HFF-Myc (cell line): ENCODE results near the gene SPSB2.

Source experiments
- DNase-seq: peaks from one replicate; pipeline ENCODE4 v3.0.0-alpha.2; 2011; ENCODE audit warnings: low read depth; ENCODE audit errors: extremely low read depth
- H3K4me3 ChIP-seq: replicated peaks from 2 replicates; pipeline ENCODE4 v1.5.1; 2011; ENCODE audit warnings: low read depth, mild to moderate bottlenecking, control low read depth, low read length
- TF ChIP-seq, protein P1 (sequence below): IDR thresholded peaks from 2 replicates; pipeline ENCODE4 v1.5.1; 2012; ENCODE audit warnings: mild to moderate bottlenecking, low read depth, low read length, control low read depth; ENCODE audit errors: missing control alignments

Gene SPSB2

DNA sequence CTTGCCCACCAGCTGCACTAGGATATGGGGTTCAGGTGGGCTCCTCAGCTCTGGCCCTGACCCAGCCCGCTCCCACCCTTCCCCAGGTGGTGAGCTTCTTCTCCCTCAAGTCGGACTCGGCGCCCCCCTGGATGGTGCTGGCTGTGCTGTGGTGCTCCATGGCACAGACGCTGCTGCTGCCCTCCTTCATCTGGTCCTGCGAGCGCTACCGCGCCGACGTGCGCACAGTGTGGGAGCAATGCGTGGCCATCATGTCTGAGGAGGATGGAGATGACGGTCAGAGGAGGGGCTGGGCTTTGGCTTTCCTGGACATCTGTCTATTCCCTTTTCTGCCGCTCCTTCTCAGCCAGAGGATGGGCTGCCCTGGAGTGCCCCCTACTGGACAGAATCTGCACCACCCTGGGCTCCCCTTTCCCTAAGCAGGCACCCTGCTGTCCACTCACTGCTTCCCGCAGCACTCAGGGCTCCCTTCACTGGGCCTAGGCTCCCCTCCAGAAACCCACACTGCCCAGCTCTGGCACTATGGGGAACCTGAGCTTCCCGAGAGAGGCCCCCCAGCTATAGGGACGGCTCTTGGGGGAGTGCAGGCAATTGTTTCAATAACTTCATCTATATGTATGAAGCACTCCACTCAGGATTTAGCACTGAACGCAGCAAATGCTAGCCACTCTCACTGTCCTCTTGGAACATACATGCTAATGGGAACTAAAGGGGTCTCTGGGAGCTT lies 47.5 kb downstream of the SPSB2 start:
- TF ChIP-seq, protein P1, sequence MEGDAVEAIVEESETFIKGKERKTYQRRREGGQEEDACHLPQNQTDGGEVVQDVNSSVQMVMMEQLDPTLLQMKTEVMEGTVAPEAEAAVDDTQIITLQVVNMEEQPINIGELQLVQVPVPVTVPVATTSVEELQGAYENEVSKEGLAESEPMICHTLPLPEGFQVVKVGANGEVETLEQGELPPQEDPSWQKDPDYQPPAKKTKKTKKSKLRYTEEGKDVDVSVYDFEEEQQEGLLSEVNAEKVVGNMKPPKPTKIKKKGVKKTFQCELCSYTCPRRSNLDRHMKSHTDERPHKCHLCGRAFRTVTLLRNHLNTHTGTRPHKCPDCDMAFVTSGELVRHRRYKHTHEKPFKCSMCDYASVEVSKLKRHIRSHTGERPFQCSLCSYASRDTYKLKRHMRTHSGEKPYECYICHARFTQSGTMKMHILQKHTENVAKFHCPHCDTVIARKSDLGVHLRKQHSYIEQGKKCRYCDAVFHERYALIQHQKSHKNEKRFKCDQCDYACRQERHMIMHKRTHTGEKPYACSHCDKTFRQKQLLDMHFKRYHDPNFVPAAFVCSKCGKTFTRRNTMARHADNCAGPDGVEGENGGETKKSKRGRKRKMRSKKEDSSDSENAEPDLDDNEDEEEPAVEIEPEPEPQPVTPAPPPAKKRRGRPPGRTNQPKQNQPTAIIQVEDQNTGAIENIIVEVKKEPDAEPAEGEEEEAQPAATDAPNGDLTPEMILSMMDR = peak; percentile 96
- H3K4me3 ChIP-seq = peak overlapping the region; percentile 29
- peak; percentile 67 for DNase-seq

DNA sequence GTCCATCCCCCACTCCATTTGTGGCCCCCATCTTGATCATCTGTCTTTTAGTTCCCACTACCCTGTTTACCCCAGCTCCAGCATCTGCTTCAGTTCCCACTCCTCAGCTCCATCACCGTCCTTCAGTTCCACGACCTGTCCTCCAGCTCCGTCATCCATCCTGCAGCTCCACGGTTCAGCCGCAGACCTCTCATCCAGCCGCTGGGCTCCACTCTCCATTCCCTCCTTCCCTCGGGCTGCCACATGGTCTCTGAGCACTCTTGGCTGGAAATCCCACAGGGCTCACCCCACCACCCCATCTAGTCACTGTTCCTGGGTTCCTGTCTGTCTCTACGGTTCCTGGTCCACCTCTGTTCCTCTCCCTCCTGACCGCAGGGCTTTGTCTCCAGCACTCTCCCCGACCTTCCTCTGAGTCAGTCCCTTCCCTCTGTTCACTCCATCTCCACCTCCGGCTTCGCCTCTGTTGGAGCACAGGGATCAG lies 48.2 kb downstream of the SPSB2 start:
- TF ChIP-seq, protein P1 = no peak
- DNase-seq = no peak
- peak overlapping the region; percentile 29 for H3K4me3 ChIP-seq

DNA sequence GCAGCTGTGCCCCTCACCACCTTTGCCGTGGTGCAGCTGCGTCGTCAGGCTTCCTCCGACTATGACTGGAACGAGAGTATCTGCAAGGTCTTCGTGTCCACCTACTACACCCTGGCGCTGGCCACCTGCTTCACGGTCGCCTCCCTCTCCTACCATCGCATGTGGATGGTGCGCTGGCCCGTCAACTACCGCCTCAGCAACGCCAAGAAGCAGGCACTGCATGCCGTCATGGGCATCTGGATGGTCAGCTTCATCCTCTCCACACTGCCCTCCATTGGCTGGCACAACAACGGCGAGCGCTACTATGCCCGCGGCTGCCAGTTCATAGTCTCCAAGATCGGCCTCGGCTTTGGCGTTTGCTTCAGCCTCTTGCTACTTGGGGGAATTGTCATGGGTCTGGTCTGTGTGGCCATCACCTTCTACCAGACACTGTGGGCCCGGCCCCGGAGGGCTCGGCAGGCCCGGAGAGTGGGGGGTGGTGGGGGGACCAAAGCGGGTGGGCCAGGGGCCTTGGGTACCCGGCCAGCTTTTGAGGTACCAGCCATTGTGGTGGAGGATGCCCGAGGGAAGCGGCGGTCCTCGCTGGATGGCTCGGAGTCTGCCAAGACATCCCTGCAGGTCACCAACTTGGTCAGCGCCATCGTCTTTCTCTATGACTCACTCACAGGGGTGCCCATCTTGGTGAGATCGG lies 48.9 kb downstream of the SPSB2 start:
- TF ChIP-seq, protein P1 = no peak
- no peak for DNase-seq

DNA sequence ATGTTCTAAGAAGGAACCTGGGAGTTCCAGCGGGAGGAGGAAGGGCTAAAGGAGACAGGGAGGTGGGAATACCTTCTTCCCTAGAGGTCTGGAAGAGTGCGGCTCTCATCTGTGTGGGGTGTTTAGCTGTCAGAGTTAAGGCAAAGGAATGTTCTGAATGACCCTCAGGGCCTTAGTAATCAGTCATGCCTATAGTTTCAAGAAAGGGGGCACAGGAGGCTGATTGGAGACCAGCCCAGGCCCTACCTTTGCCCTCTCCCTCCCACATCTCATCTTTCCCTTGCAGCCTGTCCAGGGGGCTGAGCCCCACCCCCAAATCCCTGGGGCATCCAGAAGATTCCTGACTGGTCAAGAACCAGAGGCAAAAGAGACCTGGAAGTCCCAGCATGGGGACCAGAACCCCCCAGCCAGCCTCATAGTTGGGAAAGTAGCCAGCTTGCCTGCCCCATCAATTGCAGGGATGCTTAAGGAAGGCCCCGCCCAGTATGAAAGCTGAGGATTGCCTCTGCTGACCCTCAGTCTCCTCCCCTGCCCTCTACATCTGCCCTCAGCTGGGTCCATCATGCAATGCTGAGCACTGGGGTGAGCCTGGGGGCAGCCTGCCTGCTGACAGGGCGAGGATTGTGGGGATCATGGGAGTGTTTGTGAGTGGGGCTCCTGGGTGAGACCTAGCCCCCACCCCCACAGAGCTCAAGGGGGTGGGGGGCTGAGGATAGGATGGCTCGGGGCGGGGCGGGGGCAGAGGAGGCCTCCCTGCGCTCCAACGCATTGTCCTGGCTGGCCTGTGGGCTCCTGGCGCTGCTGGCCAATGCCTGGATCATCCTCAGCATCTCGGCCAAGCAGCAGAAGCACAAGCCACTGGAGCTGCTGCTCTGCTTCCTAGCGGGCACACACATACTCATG lies 49.7 kb downstream of the SPSB2 start:
- no peak overlapping the region for H3K4me3 ChIP-seq
- no peak for DNase-seq
- TF ChIP-seq, protein P1 = no peak

More for the DNA sequence above, 48.9 kb downstream of the SPSB2 start:
- H3K4me3 ChIP-seq = no peak overlapping the region

DNA sequence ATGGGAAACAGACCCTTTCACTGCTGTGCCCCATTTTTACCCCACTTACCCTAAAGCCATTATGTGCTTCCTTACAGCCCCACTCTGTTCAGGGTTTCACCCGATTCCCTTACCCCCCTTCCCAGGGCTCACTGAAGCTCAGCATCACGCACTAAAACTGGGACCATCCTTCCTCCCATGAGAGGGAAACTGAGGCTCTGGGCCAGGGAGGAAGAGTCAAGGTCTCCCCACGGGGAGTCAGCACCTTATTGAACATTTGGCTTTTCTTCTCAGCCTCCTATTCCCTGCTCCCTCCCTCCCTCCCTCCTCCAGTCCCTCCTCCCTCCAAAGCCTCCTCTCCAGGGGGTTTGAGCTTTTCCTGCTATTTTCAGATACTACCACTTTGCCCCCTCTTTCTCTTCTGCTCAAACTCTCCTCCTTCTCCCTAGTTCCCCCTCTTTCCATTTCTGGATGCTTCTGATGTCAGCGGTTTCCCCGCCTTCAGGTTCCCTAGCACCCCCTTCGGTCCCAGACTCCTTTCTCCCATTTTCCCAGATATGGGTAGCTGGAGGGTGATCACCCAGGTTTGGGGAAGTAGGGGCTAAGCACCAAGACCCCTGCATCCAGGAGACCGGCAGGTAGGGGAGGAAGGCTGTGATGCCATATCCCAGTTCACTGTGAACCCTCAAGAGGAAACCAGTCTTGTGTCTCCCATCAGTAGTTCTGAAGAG lies 50.5 kb downstream of the SPSB2 start:
- peak overlapping the region; percentile 43 for H3K4me3 ChIP-seq
- TF ChIP-seq, protein P1 = no peak
- DNase-seq = no peak

DNA sequence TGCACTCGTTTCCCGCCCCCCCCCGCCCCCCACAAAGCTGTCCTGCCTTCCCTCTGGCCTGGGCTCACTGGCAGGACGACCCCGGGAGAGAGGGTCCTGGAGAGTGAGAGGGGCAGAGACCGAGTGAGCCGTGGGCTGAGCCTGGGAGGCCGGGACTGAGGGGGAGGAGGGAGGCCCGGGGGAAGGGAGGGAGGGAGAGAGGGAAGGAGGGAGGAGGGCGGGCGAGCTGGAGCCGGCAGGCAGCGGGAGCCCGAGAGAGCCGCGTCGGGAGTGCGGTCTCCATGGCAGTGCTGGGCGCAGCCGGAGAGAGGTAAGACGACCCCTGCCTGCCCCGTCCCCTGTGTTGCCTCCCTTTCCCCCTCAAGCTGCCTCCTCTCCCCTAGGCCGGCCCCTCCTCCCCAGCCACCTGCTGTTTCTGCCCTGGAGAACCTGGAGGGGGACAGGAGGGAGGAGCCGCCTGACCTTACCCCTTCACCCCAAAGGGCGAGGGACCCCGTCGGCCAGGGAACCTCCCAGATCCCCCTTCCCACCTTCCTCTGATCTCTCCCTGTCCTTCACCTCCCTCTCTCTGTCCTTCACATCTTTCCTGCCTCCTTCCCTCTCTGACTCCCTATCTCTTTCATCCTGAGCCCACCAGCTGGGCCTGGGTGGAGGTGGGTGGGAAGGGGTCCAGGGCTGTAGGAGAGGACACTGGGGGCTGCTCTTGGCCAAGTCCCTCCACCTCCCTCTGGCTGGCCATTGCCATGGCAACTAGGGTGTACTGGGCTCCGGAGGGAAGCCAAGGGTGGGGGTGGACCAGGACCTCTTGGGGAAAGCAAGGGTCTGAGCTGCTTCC lies 51.3 kb downstream of the SPSB2 start, which contains the start of gene GPR162:
Gene GPR162, plus strand, starts transcription at position 231 of the 835 bp plus-strand sequence. CDS start 2,078 bp downstream, outside the sequence.
- no peak for DNase-seq
- TF ChIP-seq, protein P1 = no peak
- peak within 1 kb of the TSS; percentile 43 for H3K4me3 ChIP-seq
